Panc1 (cell line): ENCODE data around the gene STAB2. TPM values are rescaled to one million over a fixed set of nuclear protein-coding genes. Genes with fewer than 3 reads are reported as not detected.

ENCODE experiments used
- ATAC-seq: fragments of 200-7000 bp; cut with Tn5 transposase; 2 replicates; pipeline ENCODE4 v1.9.1; 2020; ENCODE audit warnings: mild to moderate bottlenecking, moderate library complexity
- BruUV-seq: library from RNA; stranded (reverse); fragments of 400-500 nt; replicated peaks from 2 replicates; lab custom pipeline; 2021; lab: Mats Ljungman, UMichigan
- CTCF ChIA-PET: fragments of 300-600 bp; sonication (Branson Sonifier 250); formaldehyde crosslinking; loops from one replicate; lab custom pipeline; 2022; ENCODE audit warnings: antibody characterized with exemption; lab: Charles Lee
- POLR2A ChIA-PET: fragments of 300-600 bp; sonication (Branson Sonifier 250); formaldehyde crosslinking; loops from one replicate; lab custom pipeline; 2022; ENCODE audit warnings: antibody characterized with exemption; lab: Charles Lee
- DNase-seq: peaks from one replicate; pipeline ENCODE4 v3.0.0-alpha.2; 2010; ENCODE audit warnings: low read depth, low spot score
- H3K27ac ChIP-seq: 2 replicates; pipeline ENCODE4 v1.5.1; 2011; ENCODE audit warnings: mild to moderate bottlenecking, low read length, inconsistent platforms
- H3K27me3 ChIP-seq: fragments of 200-500 bp; sonication (Bioruptor generic); 2 replicates; pipeline ENCODE4 v1.6.0; 2014; ENCODE audit warnings: low read length, inconsistent platforms; ENCODE audit not compliant: control insufficient read depth, insufficient read depth
- H3K36me3 ChIP-seq: fragments of 200-500 bp; sonication (Bioruptor generic); 2 replicates; pipeline ENCODE4 v1.5.1; 2014; ENCODE audit warnings: inconsistent platforms, mild to moderate bottlenecking, low read length, moderate library complexity; ENCODE audit not compliant: control insufficient read depth, insufficient read depth
- H3K4me1 ChIP-seq: 2 replicates; pipeline ENCODE4 v1.5.1; 2011; ENCODE audit warnings: inconsistent platforms, mild to moderate bottlenecking, low read length, moderate library complexity; ENCODE audit not compliant: control insufficient read depth, insufficient read depth
- H3K4me3 ChIP-seq, 2 experiments: 2 replicates each; pipeline ENCODE4 v1.5.1; 2011 to 2012; ENCODE audit warnings: low read depth in 2 of 2, low read length in 2 of 2, mild to moderate bottlenecking in 2 of 2, inconsistent platforms in 1 of 2, moderate library complexity in 1 of 2
- H3K9me3 ChIP-seq: fragments of 200-500 bp; sonication (Bioruptor generic); 2 replicates; pipeline ENCODE4 v1.5.1; 2014; ENCODE audit warnings: low read depth, mild to moderate bottlenecking, inconsistent platforms, low read length, moderate library complexity; ENCODE audit not compliant: control insufficient read depth, insufficient read depth
- CTCF ChIP-seq: fragments of 450-650 bp; IDR thresholded peaks from 2 replicates; pipeline ENCODE4 v1.5.1; 2017; ENCODE audit warnings: mild to moderate bottlenecking
- POLR2AphosphoS5 ChIP-seq: IDR thresholded peaks from 2 replicates; pipeline ENCODE4 v1.6.1; 2012; ENCODE audit warnings: mild to moderate bottlenecking, low read depth, low read length, moderate library complexity
- REST ChIP-seq, 2 experiments: IDR thresholded peaks; 2 replicates each; pipeline ENCODE4 v1.6.1; 2011 to 2012; ENCODE audit warnings: low read depth in 2 of 2, control low read depth in 1 of 2, low read length in 1 of 2, mild to moderate bottlenecking in 1 of 2, moderate library complexity in 1 of 2; ENCODE audit not compliant: insufficient read depth in 1 of 2
- SIN3A ChIP-seq: IDR thresholded peaks from 2 replicates; pipeline ENCODE4 v1.6.1; 2012; ENCODE audit warnings: low read depth, mild to moderate bottlenecking, low read length, moderate library complexity, borderline replicate concordance; ENCODE audit not compliant: insufficient read depth
- TCF7L2 ChIP-seq: IDR thresholded peaks from 2 replicates; pipeline ENCODE4 v1.6.1; 2011; ENCODE audit warnings: mild to moderate bottlenecking, low read depth, low read length, inconsistent platforms
- in situ Hi-C: cut with HindIII; loops from 2 replicates; pipeline ENCODE4 v1.10.0; 2016; ENCODE audit warnings: low sequenced_read_pairs, low pct_unique_long_range_greater_than_20kb
- intact Hi-C: fragments of 100-400 bp; cut with micrococcal nuclease; formaldehyde crosslinking; loops from one replicate; pipeline ENCODE4 v1.10.0; 2022; ENCODE audit not compliant: unreplicated experiment
- total RNA-seq: library from RNA; stranded (reverse); gene quantifications from one replicate; pipeline ENCODE4 v1.2.1, GENCODE V29; 2021; ENCODE audit not compliant: unreplicated experiment

Gene STAB2
- total RNA-seq, 1 experiment from 2014 or later = not detected

GRCh38 chr12:103780093-103780440 lies 193.0 kb downstream of the STAB2 start:
- H3K36me3 ChIP-seq = peaks cover 13% of the 10 kb centered on the region
- TF ChIP-seq CTCF = no peak
- TF ChIP-seq REST (IDR thresholded peaks at IDR 0.05; ENCODE audit: insufficient read depth in 1 of 2, low read depth in 2 of 2, low read length in 1 of 2) = no peak
- no peak for TF ChIP-seq SIN3A
- TF ChIP-seq POLR2AphosphoS5 = no peak
- TF ChIP-seq TCF7L2 = no peak
- no peak overlapping the region for H3K4me3 ChIP-seq
- ChIA-PET CTCF (no interaction called here), POLR2A (no interaction called here)
- DNase-seq = no peak
- in situ Hi-C loops (no loop called here), intact Hi-C loops (no loop called here)
- no peaks in the 10 kb centered on the region for H3K4me1 ChIP-seq
- H3K9me3 ChIP-seq = no peaks in the 10 kb centered on the region
- H3K27me3 ChIP-seq = no peaks in the 10 kb centered on the region
- no TSS peak for BruUV-seq
- no peak for ATAC-seq
- no peak overlapping the region for H3K27ac ChIP-seq

- ChIA-PET CTCF (no interaction called here), POLR2A (no interaction called here)
- in situ Hi-C loops = no loop called here
- TF ChIP-seq SIN3A (no peak), REST (IDR thresholded peaks at IDR 0.05; ENCODE audit: insufficient read depth in 1 of 2, low read depth in 2 of 2, low read length in 1 of 2) (no peak), TCF7L2 (no peak), POLR2AphosphoS5 (no peak), CTCF (no peak)
- BruUV-seq = no TSS peak
- Histone ChIP-seq H3K27ac (no peak overlapping the region), H3K27me3 (no peaks in the 10 kb centered on the region), H3K4me3 (no peak overlapping the region), H3K9me3 (no peaks in the 10 kb centered on the region), H3K36me3 (peaks cover 10% of the 10 kb centered on the region), H3K4me1 (no peaks in the 10 kb centered on the region)
- intact Hi-C loops = no loop called here
- no peak for DNase-seq
- no peak for ATAC-seq
Observed at GRCh38 chr12:103780992-103781391, 193.9 kb downstream of the STAB2 start.
